ENCODE measurements around the gene MYO7A.

MYO7A gene

GRCh38 chr11:77106321-77106720 is 21.7 kb upstream of the MYO7A start:
- H3F3A ChIP-seq (ENCODE audit: insufficient read depth, low read length), result no peaks in the 10 kb centered on the region
- H3K4me1 ChIP-seq (ENCODE audit: low read length), result no peaks in the 10 kb centered on the region
- no peak overlapping the region for H3K4me3 ChIP-seq (ENCODE audit: low read length)
- no peak overlapping the region for H2AFZ ChIP-seq (ENCODE audit: low read length)
- no peaks in the 10 kb centered on the region for H3K9me3 ChIP-seq (replicated peaks; ENCODE audit: insufficient read depth, low read length)
- TF ChIP-seq EZH2phosphoT487 (IDR thresholded peaks at IDR 0.05; ENCODE audit: low read length), result no peak
- no peak for TF ChIP-seq CTCF (IDR thresholded peaks at IDR 0.05; ENCODE audit: low read length)
- no peak for TF ChIP-seq EZH2 (optimal IDR thresholded peaks at IDR 0.05; ENCODE audit: low read depth, low read length)
- H3K9me2 ChIP-seq (replicated peaks; ENCODE audit: insufficient read depth, low read length), result no peaks in the 10 kb centered on the region
- no peak overlapping the region for H3K27ac ChIP-seq (ENCODE audit: low read length)
- H3K36me3 ChIP-seq (replicated peaks; ENCODE audit: insufficient read depth, low read length), result no peaks in the 10 kb centered on the region
- no peak for DNase-seq
- H3K27me3 ChIP-seq (replicated peaks; ENCODE audit: insufficient read depth, low read length), result peaks cover 13% of the 10 kb centered on the region
- no peaks in the 10 kb centered on the region for H4K20me1 ChIP-seq (ENCODE audit: insufficient read depth, low read length)
- no peak overlapping the region for H3K9ac ChIP-seq (ENCODE audit: low read length)
- H3K4me2 ChIP-seq (ENCODE audit: low read depth, low read length), result no peak overlapping the region
- no peaks in the 10 kb centered on the region for H3K79me2 ChIP-seq (ENCODE audit: low read length)

- DNase-seq, result no peak
- no peaks in the 10 kb centered on the region for H3K9me3 ChIP-seq (replicated peaks; ENCODE audit: insufficient read depth, low read length)
- H2AFZ ChIP-seq (ENCODE audit: low read length), result no peak overlapping the region
- no peaks in the 10 kb centered on the region for H3K9me2 ChIP-seq (replicated peaks; ENCODE audit: insufficient read depth, low read length)
- H3K36me3 ChIP-seq (replicated peaks; ENCODE audit: insufficient read depth, low read length), result no peaks in the 10 kb centered on the region
- H3K4me3 ChIP-seq (ENCODE audit: low read length), result no peak overlapping the region
- H3K9ac ChIP-seq (ENCODE audit: low read length), result no peak overlapping the region
- H3K79me2 ChIP-seq (ENCODE audit: low read length), result no peaks in the 10 kb centered on the region
- no peaks in the 10 kb centered on the region for H4K20me1 ChIP-seq (ENCODE audit: insufficient read depth, low read length)
- no peaks in the 10 kb centered on the region for H3F3A ChIP-seq (ENCODE audit: insufficient read depth, low read length)
- no peak overlapping the region for H3K27ac ChIP-seq (ENCODE audit: low read length)
- TF ChIP-seq EZH2phosphoT487 (IDR thresholded peaks at IDR 0.05; ENCODE audit: low read length) (no peak), CTCF (IDR thresholded peaks at IDR 0.05; ENCODE audit: low read length) (no peak)
- H3K27me3 ChIP-seq (replicated peaks; ENCODE audit: insufficient read depth, low read length), result peaks cover 11% of the 10 kb centered on the region
- H3K4me2 ChIP-seq (ENCODE audit: low read depth, low read length), result no peak overlapping the region
- H3K4me1 ChIP-seq (ENCODE audit: low read length), result no peaks in the 10 kb centered on the region
These were observed 21.3 kb upstream of the MYO7A start for GRCh38 chr11:77106759-77107158.

- Histone ChIP-seq H3K27ac (ENCODE audit: low read length) (no peak overlapping the region), H3K4me1 (ENCODE audit: low read length) (no peaks in the 10 kb centered on the region), H3K36me3 (replicated peaks; ENCODE audit: insufficient read depth, low read length) (no peaks in the 10 kb centered on the region), H3K4me3 (ENCODE audit: low read length) (no peak overlapping the region), H3K9ac (ENCODE audit: low read length) (no peak overlapping the region), H3F3A (ENCODE audit: insufficient read depth, low read length) (no peaks in the 10 kb centered on the region), H3K9me3 (replicated peaks; ENCODE audit: insufficient read depth, low read length) (no peaks in the 10 kb centered on the region), H3K4me2 (ENCODE audit: low read depth, low read length) (no peak overlapping the region), H3K27me3 (replicated peaks; ENCODE audit: insufficient read depth, low read length) (peaks cover 8% of the 10 kb centered on the region), H4K20me1 (ENCODE audit: insufficient read depth, low read length) (no peaks in the 10 kb centered on the region), H2AFZ (ENCODE audit: low read length) (no peak overlapping the region), H3K79me2 (ENCODE audit: low read length) (no peaks in the 10 kb centered on the region), H3K9me2 (replicated peaks; ENCODE audit: insufficient read depth, low read length) (no peaks in the 10 kb centered on the region)
- TF ChIP-seq EZH2 (optimal IDR thresholded peaks at IDR 0.05; ENCODE audit: low read depth, low read length) (no peak), EZH2phosphoT487 (IDR thresholded peaks at IDR 0.05; ENCODE audit: low read length) (no peak), CTCF (IDR thresholded peaks at IDR 0.05; ENCODE audit: low read length) (no peak)
- no peak for DNase-seq
These were observed 20.1 kb upstream of the MYO7A start for GRCh38 chr11:77107950-77108349.

All from MM.1S (cell line).